GM12878 (cell line): ENCODE results near the gene DNMT3B. TPM values are rescaled to one million over a fixed set of nuclear protein-coding genes. Genes with fewer than 3 reads are reported as not detected.

Experiments used
- ATAC-seq: fragments of 200-7000 bp; cut with Tn5 transposase; 3 replicates; pipeline ENCODE4 v1.9.1; 2020; ENCODE audit warnings: mild to moderate bottlenecking, moderate library complexity
- BruUV-seq: library from RNA; stranded (reverse); fragments of 400-500 nt; replicated peaks from 2 replicates; lab custom pipeline; 2021; lab: Mats Ljungman, UMichigan
- CTCF ChIA-PET: fragments of 300-600 bp; sonication (Branson Sonifier 250); formaldehyde crosslinking; extraction: SDS; loops from one replicate; lab custom pipeline; 2021; ENCODE audit warnings: inconsistent platforms; lab: Yijun Ruan, JAX
- POLR2A ChIA-PET: fragments of 350-600 bp; formaldehyde crosslinking; extraction: SDS; loops from one replicate; lab custom pipeline; 2021; ENCODE audit warnings: inconsistent platforms; lab: Charles Lee
- RAD21 ChIA-PET: fragments of 300-600 bp; sonication (Branson Sonifier 250); formaldehyde crosslinking; loops from one replicate; lab custom pipeline; 2023; ENCODE audit warnings: antibody characterized with exemption; ENCODE audit not compliant: unreplicated experiment; lab: Charles Lee
- SMC1A ChIA-PET: fragments of 300-600 bp; sonication (Branson Sonifier 250); formaldehyde crosslinking; loops from one replicate; lab custom pipeline; 2023; ENCODE audit not compliant: unreplicated experiment, uncharacterized antibody; lab: Charles Lee
- DNase-seq: peaks from one replicate; pipeline ENCODE4 v3.0.0-alpha.2; 2011; ENCODE audit warnings: low read depth, low spot score
- FAIRE-seq: peaks from 3 replicates; lab custom pipeline; 2011; peaks lifted over from hg19 to GRCh38; lab: Jason Lieb, UNC
- H2AFZ ChIP-seq: 2 replicates; pipeline ENCODE4 v1.6.0; 2011; ENCODE audit warnings: low read depth, low read length, control low read depth; ENCODE audit not compliant: control insufficient read depth
- H3K27ac ChIP-seq: 2 replicates; pipeline ENCODE4 v1.5.1; 2011; ENCODE audit warnings: control low read depth; ENCODE audit not compliant: control insufficient read depth, insufficient read depth
- H3K27me3 ChIP-seq, 2 experiments: replicated peaks in 1 of 2; 2 replicates each; pipeline versions ENCODE4 v1.6.0 to v1.6.1; 2011; ENCODE audit warnings: low read length in 1 of 2; ENCODE audit not compliant: control insufficient read depth in 2 of 2, insufficient read depth in 2 of 2
- H3K36me3 ChIP-seq, 2 experiments: 2 replicates each; pipeline ENCODE4 v1.5.1; 2011; ENCODE audit warnings: low read length in 1 of 2; ENCODE audit not compliant: control insufficient read depth in 2 of 2, insufficient read depth in 2 of 2
- H3K4me1 ChIP-seq: 2 replicates; pipeline ENCODE4 v1.6.1; 2011; ENCODE audit warnings: mild to moderate bottlenecking, low read length, moderate library complexity, mixed read lengths; ENCODE audit not compliant: control insufficient read depth, insufficient read depth
- H3K4me2 ChIP-seq: 2 replicates; pipeline ENCODE4 v1.6.0; 2011; ENCODE audit warnings: control low read depth; ENCODE audit not compliant: control insufficient read depth, insufficient read depth
- H3K4me3 ChIP-seq: fragments of 200-600 bp; sonication (generic); 2 replicates; pipeline ENCODE4 v1.5.1; 2016
- H3K79me2 ChIP-seq: 2 replicates; pipeline ENCODE4 v1.6.0; 2011; ENCODE audit warnings: low read length; ENCODE audit not compliant: control insufficient read depth, insufficient read depth
- H3K9ac ChIP-seq: 2 replicates; pipeline ENCODE4 v1.8.0; 2011; ENCODE audit warnings: low read length, control low read depth, mixed read lengths; ENCODE audit not compliant: control insufficient read depth, insufficient read depth
- H3K9me3 ChIP-seq: replicated peaks from 3 replicates; pipeline ENCODE4 v1.5.1; 2011; ENCODE audit warnings: mild to moderate bottlenecking, low read length; ENCODE audit not compliant: control insufficient read depth, insufficient read depth
- H4K20me1 ChIP-seq: 2 replicates; pipeline ENCODE4 v1.6.0; 2011; ENCODE audit not compliant: control insufficient read depth, insufficient read depth
- CBX3 ChIP-seq: fragments of 200-600 bp; sonication (generic); IDR thresholded peaks from 2 replicates; pipeline ENCODE4 v1.6.1; 2016; ENCODE audit warnings: low read depth, borderline replicate concordance
- CHD1 ChIP-seq: IDR thresholded peaks from 2 replicates; pipeline ENCODE4 v1.6.1; 2012; ENCODE audit warnings: low read depth, low read length, improper control_type of control experiment
- CHD4 ChIP-seq: fragments of 200-600 bp; sonication (generic); IDR thresholded peaks from 2 replicates; pipeline ENCODE4 v1.6.1; 2016; ENCODE audit warnings: mild to moderate bottlenecking
- CREM ChIP-seq: IDR thresholded peaks from 2 replicates; pipeline ENCODE4 v1.6.1; 2014; ENCODE audit warnings: antibody characterized with exemption, low read depth
- E2F8 ChIP-seq: fragments of 450-650 bp; IDR thresholded peaks from 2 replicates; pipeline ENCODE4 v1.6.1; 2018; ENCODE audit warnings: mild to moderate bottlenecking, low read depth, moderate library complexity; ENCODE audit not compliant: partially characterized antibody
- FOXM1 ChIP-seq: IDR thresholded peaks from 2 replicates; pipeline ENCODE4 v1.6.1; 2012; ENCODE audit warnings: low read depth, mild to moderate bottlenecking, inconsistent platforms, low read length, moderate library complexity
- GABPA ChIP-seq: IDR thresholded peaks from 2 replicates; pipeline ENCODE4 v1.6.1; 2014; ENCODE audit warnings: antibody characterized with exemption, low read depth, mild to moderate bottlenecking, inconsistent platforms
- GATAD2B ChIP-seq: fragments of 450-650 bp; conservative IDR thresholded peaks from 2 replicates; pipeline ENCODE4 v1.6.1; 2017; ENCODE audit warnings: low read depth, mild to moderate bottlenecking, moderate library complexity
- IRF3 ChIP-seq: fragments of 450-650 bp; IDR thresholded peaks from 2 replicates; pipeline ENCODE4 v1.6.1; 2014; ENCODE audit warnings: mild to moderate bottlenecking
- IRF4 ChIP-seq: IDR thresholded peaks from 2 replicates; pipeline ENCODE4 v1.6.1; 2011; ENCODE audit warnings: low read depth, low read length
- MEF2B ChIP-seq: fragments of 450-650 bp; IDR thresholded peaks from 2 replicates; pipeline ENCODE4 v1.6.1; 2018; ENCODE audit warnings: mild to moderate bottlenecking, moderate library complexity; ENCODE audit not compliant: partially characterized antibody, poor library complexity, severe bottlenecking
- NR2F1 ChIP-seq: fragments of 450-650 bp; conservative IDR thresholded peaks from 2 replicates; pipeline ENCODE4 v1.6.1; 2017; ENCODE audit warnings: mild to moderate bottlenecking
- POU2F2 ChIP-seq: IDR thresholded peaks from 3 replicates; pipeline ENCODE4 v1.6.1; 2011; ENCODE audit warnings: low read depth, mild to moderate bottlenecking, low read length, borderline replicate concordance
- RAD51 ChIP-seq: fragments of 450-650 bp; IDR thresholded peaks from 2 replicates; pipeline ENCODE4 v1.6.1; 2016; ENCODE audit warnings: moderate library complexity, mild to moderate bottlenecking, inconsistent platforms
- RCOR1 ChIP-seq: conservative IDR thresholded peaks from 2 replicates; pipeline ENCODE4 v1.6.1; 2012; ENCODE audit warnings: low read depth, low read length, improper control_type of control experiment
- STAT3 ChIP-seq: IDR thresholded peaks from 2 replicates; pipeline ENCODE4 v1.6.1; 2011; ENCODE audit warnings: low read depth, low read length, improper control_type of control experiment
- ZNF592 ChIP-seq: fragments of 450-650 bp; IDR thresholded peaks from 2 replicates; pipeline ENCODE4 v1.6.1; 2017; ENCODE audit warnings: mild to moderate bottlenecking, moderate library complexity
- in situ Hi-C: fragments of 300-500 bp; cut with MboI; formaldehyde crosslinking; loops from 9 replicates; pipeline ENCODE4 v1.14.3; 2018; ENCODE audit warnings: mixed read lengths
- intact Hi-C: fragments of 100-400 bp; cut with micrococcal nuclease; formaldehyde crosslinking; loops from one replicate; pipeline ENCODE4 v1.14.2; 2022; ENCODE audit not compliant: unreplicated experiment
- polyA plus RNA-seq, 11 experiments: library from polyadenylated mRNA; depleted of rRNA in 4 of 11; unstranded in 6 of 11; stranded (reverse) in 5 of 11; fragments of >200 nt; fragmentation: Nextera tagmentation in 4 of 11; fragmentation: Illumina TruSeq in 1 of 11; extraction: Ambion mirVana in 4 of 11; extraction: Trizol in 1 of 11; gene quantifications; 1 replicate in 1 of 11; 2 replicates in 10 of 11; pipeline versions ENCODE4 v1.2.1 to v1.2.3, GENCODE V29; 2011 to 2016; ENCODE audit warnings: inconsistent platforms in 2 of 11, missing spikeins in 2 of 11, low read depth in 1 of 11
- total RNA-seq, 4 experiments: library from RNA; depleted of rRNA in 3 of 4; stranded (reverse); fragments of >200 nt in 3 of 4; fragmentation: Illumina TruSeq in 1 of 4; extraction: Trizol in 1 of 4; gene quantifications; 2 replicates each; pipeline versions ENCODE4 v1.2.1 to v1.2.3, GENCODE V29; 2013 to 2021

Gene DNMT3B
- total and polyA plus RNA-seq, 10 of the 15 experiments (the other 5 are each of a cell fraction or from before 2014, with no cell fraction given) = 0.23 to 1.9 (median 1.1) TPM

- TF ChIP-seq E2F8 = no peak
- TF ChIP-seq NR2F1 = no peak
- TF ChIP-seq MEF2B = no peak
- TF ChIP-seq IRF4 = no peak
These were observed 70.5 kb downstream of the DNMT3B start (continued) for GRCh38 chr20:32832664-32833063.

- Histone ChIP-seq H4K20me1 (no peaks in the 10 kb centered on the region; the same call in 1 of the 2 replicates), H3K79me2 (peaks cover 13% of the 10 kb centered on the region), H3K9ac (no peak overlapping the region), H3K36me3 (peaks cover 22 to 38% of the 10 kb centered on the region in 2 experiments), H3K4me3 (no peak overlapping the region), H2AFZ (no peak overlapping the region), H3K27me3 (no peaks in the 10 kb centered on the region), H3K4me2 (no peak overlapping the region), H3K4me1 (no peaks in the 10 kb centered on the region; the same call in 1 of the 2 replicates)
- ChIA-PET CTCF (no interaction called here), RAD21 (no interaction called here), POLR2A (interaction anchor here (0.6 kb wide), 1 partner anchor 1158 kb away, joined by 6 read pairs; no protein-coding TSS in a partner anchor)
- FAIRE-seq = no peak
- in situ Hi-C loops (no loop called here), intact Hi-C loops (loop anchor here (5.0 kb wide), 1 partner anchor 43 kb away; no protein-coding TSS in a partner anchor)
- ATAC-seq = no peak
- BruUV-seq = no TSS peak
- no peak for DNase-seq
- TF ChIP-seq ZNF592 (no peak), CHD4 (no peak), RCOR1 (no peak), CBX3 (no peak), RAD51 (no peak), CHD1 (no peak), IRF3 (no peak), POU2F2 (no peak), GABPA (no peak), GATAD2B (no peak), CREM (no peak), FOXM1 (no peak), STAT3 (no peak)
- TF ChIP-seq, all 136 proteins: peak for 0
- SMC1A ChIA-PET = interaction anchor here (0.5 kb wide), 1 partner anchor 101 kb away, joined by 3 read pairs; no protein-coding TSS in a partner anchor
- Histone ChIP-seq H3K27ac (no peak overlapping the region), H3K9me3 (no peaks in the 10 kb centered on the region)
These were observed 72.8 kb downstream of the DNMT3B start for GRCh38 chr20:32834972-32835371.
